Measurements from ENCODE around the gene FAM98A. TPM values are rescaled to one million over a fixed set of nuclear protein-coding genes. Genes with fewer than 3 reads are reported as not detected.

Gene FAM98A
- total and polyA plus RNA-seq, 4 donors, result 6.8 to 58.1 (median 33.7) TPM

DNA sequence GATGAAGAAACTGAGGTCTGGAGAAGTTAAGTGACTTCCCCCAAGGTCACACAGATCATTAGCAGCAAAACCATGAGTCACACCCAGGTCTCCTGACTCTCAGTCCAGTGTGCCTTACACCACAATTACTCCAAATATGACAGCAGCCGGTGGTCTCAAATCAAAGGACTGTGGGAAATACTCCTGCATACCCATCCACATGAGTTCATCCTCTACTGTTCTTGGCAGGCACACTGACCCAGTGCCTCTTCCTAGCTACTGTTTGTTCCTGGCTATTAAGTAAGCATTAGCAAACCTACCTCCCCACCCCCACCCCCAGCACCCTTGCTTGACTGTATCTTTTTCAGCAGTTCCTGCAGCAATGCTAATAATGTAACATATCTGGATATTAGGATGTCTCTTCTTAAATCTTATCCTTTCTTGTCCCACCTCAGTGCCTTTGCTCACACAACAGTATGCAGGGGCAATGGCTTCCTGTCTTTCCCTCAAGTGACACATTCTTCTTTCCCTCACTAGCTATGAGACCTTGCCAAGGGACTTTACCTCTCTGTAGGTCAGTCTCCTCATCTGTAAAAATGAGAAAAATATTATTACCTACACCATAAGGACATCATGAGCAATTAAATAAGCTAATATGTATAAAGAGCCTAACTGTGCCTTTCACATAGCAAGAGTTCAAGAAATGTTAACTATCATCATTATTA, 46.2 kb downstream of the FAM98A start:
- H3K9me3 ChIP-seq (ENCODE audit: control insufficient read depth in 4 of 4, low read length in 3 of 4), result no peaks in the 10 kb centered on the region
- H3K27me3 ChIP-seq (ENCODE audit: control insufficient read depth in 4 of 4, insufficient read depth in 4 of 4, low read length in 3 of 4), result no peaks in the 10 kb centered on the region
- no peak overlapping the region for H3K27ac ChIP-seq (ENCODE audit: low read depth in 1 of 2, low read length in 2 of 2)
- H3K4me1 ChIP-seq (ENCODE audit: control insufficient read depth in 4 of 4, insufficient read depth in 4 of 4, low read length in 3 of 4), result peaks cover 0 to 8% (median 2%) of the 10 kb centered on the region in 4 donors
- WGBS, result 41% methylated on average over 1 of the region's 1 CpG
- peak; percentile 40 for DNase-seq (ENCODE audit: low spot score)
- no peak overlapping the region for H3K9ac ChIP-seq (ENCODE audit: low read depth in 1 of 2, low read length in 2 of 2)
- TF ChIP-seq HNF4A (conservative IDR thresholded peaks at IDR 0.05) (peak; percentile 16 to 34), SP1 (IDR thresholded peaks at IDR 0.05) (no peak), RXRA (IDR thresholded peaks at IDR 0.05) (peak in 1 of 2 donors; percentile 22)
- no peaks in the 10 kb centered on the region for H3K36me3 ChIP-seq (ENCODE audit: control insufficient read depth in 4 of 4, insufficient read depth in 3 of 4, low read depth in 1 of 4, low read length in 3 of 4)
- H3K4me3 ChIP-seq (ENCODE audit: low read depth in 1 of 3, low read length in 3 of 3), result no peak overlapping the region

DNA sequence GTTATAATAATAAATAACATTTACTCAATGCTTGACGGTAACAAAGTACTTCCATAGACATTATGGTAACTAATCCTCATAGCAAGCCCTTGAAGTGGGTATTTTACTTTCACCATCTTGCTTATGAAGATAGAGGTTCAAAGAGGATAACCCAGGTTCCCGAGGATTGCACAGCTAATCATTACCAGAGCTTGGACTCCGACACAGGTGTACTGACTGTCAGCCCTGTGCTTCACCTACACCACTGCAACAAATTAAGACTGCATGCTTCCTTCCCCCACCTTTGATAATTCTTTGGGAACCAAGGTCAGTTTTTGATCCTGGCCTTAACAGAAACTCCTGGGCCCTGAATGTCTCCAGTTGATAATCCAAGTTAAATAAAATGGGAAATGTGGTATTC, 48.9 kb downstream of the FAM98A start:
- no peak for TF ChIP-seq NR2F2 (IDR thresholded peaks at IDR 0.05)
- TF ChIP-seq SP1 (IDR thresholded peaks at IDR 0.05), result no peak
- no peak for TF ChIP-seq RAD21 (IDR thresholded peaks at IDR 0.05)
- TF ChIP-seq, protein P1, sequence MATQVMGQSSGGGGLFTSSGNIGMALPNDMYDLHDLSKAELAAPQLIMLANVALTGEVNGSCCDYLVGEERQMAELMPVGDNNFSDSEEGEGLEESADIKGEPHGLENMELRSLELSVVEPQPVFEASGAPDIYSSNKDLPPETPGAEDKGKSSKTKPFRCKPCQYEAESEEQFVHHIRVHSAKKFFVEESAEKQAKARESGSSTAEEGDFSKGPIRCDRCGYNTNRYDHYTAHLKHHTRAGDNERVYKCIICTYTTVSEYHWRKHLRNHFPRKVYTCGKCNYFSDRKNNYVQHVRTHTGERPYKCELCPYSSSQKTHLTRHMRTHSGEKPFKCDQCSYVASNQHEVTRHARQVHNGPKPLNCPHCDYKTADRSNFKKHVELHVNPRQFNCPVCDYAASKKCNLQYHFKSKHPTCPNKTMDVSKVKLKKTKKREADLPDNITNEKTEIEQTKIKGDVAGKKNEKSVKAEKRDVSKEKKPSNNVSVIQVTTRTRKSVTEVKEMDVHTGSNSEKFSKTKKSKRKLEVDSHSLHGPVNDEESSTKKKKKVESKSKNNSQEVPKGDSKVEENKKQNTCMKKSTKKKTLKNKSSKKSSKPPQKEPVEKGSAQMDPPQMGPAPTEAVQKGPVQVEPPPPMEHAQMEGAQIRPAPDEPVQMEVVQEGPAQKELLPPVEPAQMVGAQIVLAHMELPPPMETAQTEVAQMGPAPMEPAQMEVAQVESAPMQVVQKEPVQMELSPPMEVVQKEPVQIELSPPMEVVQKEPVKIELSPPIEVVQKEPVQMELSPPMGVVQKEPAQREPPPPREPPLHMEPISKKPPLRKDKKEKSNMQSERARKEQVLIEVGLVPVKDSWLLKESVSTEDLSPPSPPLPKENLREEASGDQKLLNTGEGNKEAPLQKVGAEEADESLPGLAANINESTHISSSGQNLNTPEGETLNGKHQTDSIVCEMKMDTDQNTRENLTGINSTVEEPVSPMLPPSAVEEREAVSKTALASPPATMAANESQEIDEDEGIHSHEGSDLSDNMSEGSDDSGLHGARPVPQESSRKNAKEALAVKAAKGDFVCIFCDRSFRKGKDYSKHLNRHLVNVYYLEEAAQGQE (IDR thresholded peaks at IDR 0.05), result no peak
- TF ChIP-seq FOXA2 (IDR thresholded peaks at IDR 0.05), result no peak
- TF ChIP-seq, protein P2, sequence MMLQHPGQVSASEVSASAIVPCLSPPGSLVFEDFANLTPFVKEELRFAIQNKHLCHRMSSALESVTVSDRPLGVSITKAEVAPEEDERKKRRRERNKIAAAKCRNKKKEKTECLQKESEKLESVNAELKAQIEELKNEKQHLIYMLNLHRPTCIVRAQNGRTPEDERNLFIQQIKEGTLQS (IDR thresholded peaks at IDR 0.05), result no peak
- TF ChIP-seq, protein P3, sequence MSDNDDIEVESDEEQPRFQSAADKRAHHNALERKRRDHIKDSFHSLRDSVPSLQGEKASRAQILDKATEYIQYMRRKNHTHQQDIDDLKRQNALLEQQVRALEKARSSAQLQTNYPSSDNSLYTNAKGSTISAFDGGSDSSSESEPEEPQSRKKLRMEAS (IDR thresholded peaks at IDR 0.05), result no peak
- no peak for TF ChIP-seq RXRA (IDR thresholded peaks at IDR 0.05)
- no peak for TF ChIP-seq FOXA1 (IDR thresholded peaks at IDR 0.05)
- TF ChIP-seq TAF1 (conservative IDR thresholded peaks at IDR 0.05), result no peak
- TF ChIP-seq GABPA (IDR thresholded peaks at IDR 0.05 in 1 of 2, conservative IDR thresholded peaks at IDR 0.05 in 1 of 2), result no peak
- TF ChIP-seq, protein P4, sequence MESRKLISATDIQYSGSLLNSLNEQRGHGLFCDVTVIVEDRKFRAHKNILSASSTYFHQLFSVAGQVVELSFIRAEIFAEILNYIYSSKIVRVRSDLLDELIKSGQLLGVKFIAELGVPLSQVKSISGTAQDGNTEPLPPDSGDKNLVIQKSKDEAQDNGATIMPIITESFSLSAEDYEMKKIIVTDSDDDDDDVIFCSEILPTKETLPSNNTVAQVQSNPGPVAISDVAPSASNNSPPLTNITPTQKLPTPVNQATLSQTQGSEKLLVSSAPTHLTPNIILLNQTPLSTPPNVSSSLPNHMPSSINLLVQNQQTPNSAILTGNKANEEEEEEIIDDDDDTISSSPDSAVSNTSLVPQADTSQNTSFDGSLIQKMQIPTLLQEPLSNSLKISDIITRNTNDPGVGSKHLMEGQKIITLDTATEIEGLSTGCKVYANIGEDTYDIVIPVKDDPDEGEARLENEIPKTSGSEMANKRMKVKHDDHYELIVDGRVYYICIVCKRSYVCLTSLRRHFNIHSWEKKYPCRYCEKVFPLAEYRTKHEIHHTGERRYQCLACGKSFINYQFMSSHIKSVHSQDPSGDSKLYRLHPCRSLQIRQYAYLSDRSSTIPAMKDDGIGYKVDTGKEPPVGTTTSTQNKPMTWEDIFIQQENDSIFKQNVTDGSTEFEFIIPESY (IDR thresholded peaks at IDR 0.05), result no peak
- TF ChIP-seq HNF4G (IDR thresholded peaks at IDR 0.05), result no peak
- no peak for DNase-seq (ENCODE audit: low spot score)
- no peaks in the 10 kb centered on the region for H3K36me3 ChIP-seq (ENCODE audit: control insufficient read depth in 4 of 4, insufficient read depth in 3 of 4, low read depth in 1 of 4, low read length in 3 of 4)
- no peak overlapping the region for H3K27ac ChIP-seq (ENCODE audit: low read depth in 1 of 2, low read length in 2 of 2)
- H3K9ac ChIP-seq (ENCODE audit: low read depth in 1 of 2, low read length in 2 of 2), result no peak overlapping the region
- H3K4me3 ChIP-seq (ENCODE audit: low read depth in 1 of 3, low read length in 3 of 3), result no peak overlapping the region
- peaks cover 0 to 8% (median 2%) of the 10 kb centered on the region in 4 donors for H3K4me1 ChIP-seq (ENCODE audit: control insufficient read depth in 4 of 4, insufficient read depth in 4 of 4, low read length in 3 of 4)
- WGBS, result 45% methylated on average over 3 of the region's 3 CpGs
- no peaks in the 10 kb centered on the region for H3K27me3 ChIP-seq (ENCODE audit: control insufficient read depth in 4 of 4, insufficient read depth in 4 of 4, low read length in 3 of 4)
- H3K9me3 ChIP-seq (ENCODE audit: control insufficient read depth in 4 of 4, low read length in 3 of 4), result no peaks in the 10 kb centered on the region

All from liver (tissue), 9 donors.